ENCODE measurements around the gene HIVEP2. TPM values are rescaled to one million over a fixed set of nuclear protein-coding genes. Genes with fewer than 3 reads are reported as not detected.

Gene HIVEP2
- total RNA-seq, 2 donors from 2014 or later: 25.8 to 30.8 TPM

GRCh38 chr6:142845624-142846458, 99.1 kb downstream of the HIVEP2 start:
- Mint-ChIP-seq H3K27me3 (ENCODE audit: low read depth) (no peaks in the 10 kb centered on the region), H3K4me1 (ENCODE audit: low read depth) (peaks cover 98% of the 10 kb centered on the region), H3K4me3 (peak overlapping the region; percentile 75 to 99), H3K36me3 (ENCODE audit: insufficient read depth in 2 of 2) (no peaks in the 10 kb centered on the region), H3K9me3 (no peaks in the 10 kb centered on the region), H3K27ac (peak overlapping the region; percentile 99)
- ATAC-seq (replicated peaks in 1 of 2) (peak; percentile 16 to 27), DNase-seq (peak; percentile 45 to 59)

GRCh38 chr6:142845143-142845571, 99.8 kb downstream of the HIVEP2 start:
- no peaks in the 10 kb centered on the region for H3K36me3 Mint-ChIP-seq (ENCODE audit: insufficient read depth in 2 of 2)
- H3K4me1 Mint-ChIP-seq (ENCODE audit: low read depth): peaks cover 96% of the 10 kb centered on the region
- H3K27ac Mint-ChIP-seq: peak overlapping the region; percentile 99
- peak in 1 of 2 donors; percentile 6 for ATAC-seq (replicated peaks in 1 of 2)
- no peak for DNase-seq
- peak overlapping the region; percentile 75 to 99 for H3K4me3 Mint-ChIP-seq
- no peaks in the 10 kb centered on the region for H3K27me3 Mint-ChIP-seq (ENCODE audit: low read depth)
- H3K9me3 Mint-ChIP-seq: no peaks in the 10 kb centered on the region

- Mint-ChIP-seq H3K36me3 (ENCODE audit: insufficient read depth in 2 of 2) (no peaks in the 10 kb centered on the region), H3K9me3 (no peaks in the 10 kb centered on the region), H3K27me3 (ENCODE audit: low read depth) (no peaks in the 10 kb centered on the region), H3K27ac (peak overlapping the region; percentile 99), H3K4me3 (peak overlapping the region; percentile 75 to 99), H3K4me1 (ENCODE audit: low read depth) (peaks cover 97% of the 10 kb centered on the region)
- DNase-seq (no peak), ATAC-seq (replicated peaks in 1 of 2) (no peak)
Observed at GRCh38 chr6:142844065-142844755, 100.8 kb downstream of the HIVEP2 start.

- ATAC-seq (replicated peaks in 1 of 2) (peak; percentile 8 to 14), DNase-seq (no peak)
- peak overlapping the region; percentile 100 for H3K27ac Mint-ChIP-seq
- H3K36me3 Mint-ChIP-seq (ENCODE audit: insufficient read depth in 2 of 2): no peaks in the 10 kb centered on the region
- peaks cover 97% of the 10 kb centered on the region for H3K4me1 Mint-ChIP-seq (ENCODE audit: low read depth)
- H3K4me3 Mint-ChIP-seq: peak overlapping the region; percentile 75 to 99
- no peaks in the 10 kb centered on the region for H3K9me3 Mint-ChIP-seq
- no peaks in the 10 kb centered on the region for H3K27me3 Mint-ChIP-seq (ENCODE audit: low read depth)
Observed at GRCh38 chr6:142843361-142843760, 101.6 kb downstream of the HIVEP2 start.

- H3K36me3 Mint-ChIP-seq (ENCODE audit: insufficient read depth in 2 of 2): no peaks in the 10 kb centered on the region
- H3K27me3 Mint-ChIP-seq (ENCODE audit: low read depth): no peaks in the 10 kb centered on the region
- no peaks in the 10 kb centered on the region for H3K9me3 Mint-ChIP-seq
- peak overlapping the region; percentile 100 for H3K27ac Mint-ChIP-seq
- H3K4me3 Mint-ChIP-seq: peak overlapping the region; percentile 75 to 99
- peaks cover 97% of the 10 kb centered on the region for H3K4me1 Mint-ChIP-seq (ENCODE audit: low read depth)
- DNase-seq (peak; percentile 48 to 65), ATAC-seq (replicated peaks in 1 of 2) (peak; percentile 82 to 87)
Observed at GRCh38 chr6:142842418-142843261, 102.3 kb downstream of the HIVEP2 start.

GRCh38 chr6:142841915-142842314, 103.1 kb downstream of the HIVEP2 start:
- Mint-ChIP-seq H3K27ac (peak overlapping the region; percentile 100), H3K4me3 (peak overlapping the region; percentile 75 to 99), H3K4me1 (ENCODE audit: low read depth) (peaks cover 97% of the 10 kb centered on the region), H3K9me3 (no peaks in the 10 kb centered on the region), H3K27me3 (ENCODE audit: low read depth) (no peaks in the 10 kb centered on the region), H3K36me3 (ENCODE audit: insufficient read depth in 2 of 2) (no peaks in the 10 kb centered on the region)
- DNase-seq (no peak), ATAC-seq (replicated peaks in 1 of 2) (no peak)

- DNase-seq (no peak), ATAC-seq (replicated peaks in 1 of 2) (peak in 1 of 2 donors; percentile 8)
- no peaks in the 10 kb centered on the region for H3K9me3 Mint-ChIP-seq
- H3K4me3 Mint-ChIP-seq: peak overlapping the region; percentile 49 to 76
- H3K36me3 Mint-ChIP-seq (ENCODE audit: insufficient read depth in 2 of 2): peaks cover 1 to 4% of the 10 kb centered on the region in 2 donors
- no peaks in the 10 kb centered on the region for H3K27me3 Mint-ChIP-seq (ENCODE audit: low read depth)
- H3K27ac Mint-ChIP-seq: peak overlapping the region; percentile 70
- H3K4me1 Mint-ChIP-seq (ENCODE audit: low read depth): peaks cover 97% of the 10 kb centered on the region
Observed at GRCh38 chr6:142839686-142840040, 105.3 kb downstream of the HIVEP2 start.

GRCh38 chr6:142838821-142839685, 105.9 kb downstream of the HIVEP2 start:
- peak overlapping the region; percentile 49 to 82 for H3K4me3 Mint-ChIP-seq

GRCh38 chr6:142835787-142836535, 109.0 kb downstream of the HIVEP2 start:
- no peak for DNase-seq
- no peak overlapping the region for H3K4me3 Mint-ChIP-seq
- no peak for ATAC-seq (replicated peaks in 1 of 2)
- H3K9me3 Mint-ChIP-seq: no peaks in the 10 kb centered on the region
- H3K4me1 Mint-ChIP-seq (ENCODE audit: low read depth): peaks cover 88% of the 10 kb centered on the region
- peak overlapping the region; percentile 60 for H3K27ac Mint-ChIP-seq
- peaks cover 4 to 6% of the 10 kb centered on the region in 2 donors for H3K36me3 Mint-ChIP-seq (ENCODE audit: insufficient read depth in 2 of 2)
- H3K27me3 Mint-ChIP-seq (ENCODE audit: low read depth): no peaks in the 10 kb centered on the region

More at GRCh38 chr6:142838821-142839685, 105.9 kb downstream of the HIVEP2 start:
- H3K9me3 Mint-ChIP-seq: no peaks in the 10 kb centered on the region
- H3K27me3 Mint-ChIP-seq (ENCODE audit: low read depth): no peaks in the 10 kb centered on the region
- no peak for DNase-seq
- ATAC-seq (replicated peaks in 1 of 2): peak in 1 of 2 donors; percentile 43
- peak overlapping the region; percentile 93 for H3K27ac Mint-ChIP-seq
- H3K4me1 Mint-ChIP-seq (ENCODE audit: low read depth): peaks cover 91% of the 10 kb centered on the region
- H3K36me3 Mint-ChIP-seq (ENCODE audit: insufficient read depth in 2 of 2): peaks cover 1 to 4% of the 10 kb centered on the region in 2 donors

GRCh38 chr6:142834853-142835252, 110.1 kb downstream of the HIVEP2 start:
- Mint-ChIP-seq H3K36me3 (ENCODE audit: insufficient read depth in 2 of 2) (peaks cover 6 to 8% of the 10 kb centered on the region in 2 donors), H3K9me3 (no peaks in the 10 kb centered on the region), H3K27me3 (ENCODE audit: low read depth) (no peaks in the 10 kb centered on the region), H3K4me3 (peak overlapping the region in 1 of 2 donors; percentile 20), H3K4me1 (ENCODE audit: low read depth) (peaks cover 92% of the 10 kb centered on the region), H3K27ac (peak overlapping the region; percentile 76)
- ATAC-seq (replicated peaks in 1 of 2) (no peak), DNase-seq (no peak)

- H3K9me3 Mint-ChIP-seq: peaks cover 2 to 5% of the 10 kb centered on the region in 2 donors
- ATAC-seq (replicated peaks in 1 of 2) (no peak), DNase-seq (no peak)
- no peak overlapping the region for H3K4me3 Mint-ChIP-seq
- no peaks in the 10 kb centered on the region for H3K27me3 Mint-ChIP-seq (ENCODE audit: low read depth)
- peak overlapping the region; percentile 77 for H3K27ac Mint-ChIP-seq
- H3K36me3 Mint-ChIP-seq (ENCODE audit: insufficient read depth in 2 of 2): peaks cover 8 to 9% of the 10 kb centered on the region in 2 donors
- H3K4me1 Mint-ChIP-seq (ENCODE audit: low read depth): peaks cover 84% of the 10 kb centered on the region
Observed at GRCh38 chr6:142833798-142834197, 111.2 kb downstream of the HIVEP2 start.

All from activated T-cell treated with anti-CD3 and anti-CD28 coated beads, Interleukin-2, amount 50 U/mL, for 72 hours (primary cell).